GM18861 (cell line): ENCODE measurements around the gene CCM2.
"Not testable (repeated sequence)": the region's sequence is repeated elsewhere in the genome, so short reads cannot be mapped to it uniquely, and the experiment has no call there.

Experiments
- ATAC-seq: cut with Tn5 transposase; IDR thresholded peaks from one replicate; pipeline ENCODE4 v1.9.1; 2021; ENCODE audit not compliant: unreplicated experiment

The CCM2 gene

DNA sequence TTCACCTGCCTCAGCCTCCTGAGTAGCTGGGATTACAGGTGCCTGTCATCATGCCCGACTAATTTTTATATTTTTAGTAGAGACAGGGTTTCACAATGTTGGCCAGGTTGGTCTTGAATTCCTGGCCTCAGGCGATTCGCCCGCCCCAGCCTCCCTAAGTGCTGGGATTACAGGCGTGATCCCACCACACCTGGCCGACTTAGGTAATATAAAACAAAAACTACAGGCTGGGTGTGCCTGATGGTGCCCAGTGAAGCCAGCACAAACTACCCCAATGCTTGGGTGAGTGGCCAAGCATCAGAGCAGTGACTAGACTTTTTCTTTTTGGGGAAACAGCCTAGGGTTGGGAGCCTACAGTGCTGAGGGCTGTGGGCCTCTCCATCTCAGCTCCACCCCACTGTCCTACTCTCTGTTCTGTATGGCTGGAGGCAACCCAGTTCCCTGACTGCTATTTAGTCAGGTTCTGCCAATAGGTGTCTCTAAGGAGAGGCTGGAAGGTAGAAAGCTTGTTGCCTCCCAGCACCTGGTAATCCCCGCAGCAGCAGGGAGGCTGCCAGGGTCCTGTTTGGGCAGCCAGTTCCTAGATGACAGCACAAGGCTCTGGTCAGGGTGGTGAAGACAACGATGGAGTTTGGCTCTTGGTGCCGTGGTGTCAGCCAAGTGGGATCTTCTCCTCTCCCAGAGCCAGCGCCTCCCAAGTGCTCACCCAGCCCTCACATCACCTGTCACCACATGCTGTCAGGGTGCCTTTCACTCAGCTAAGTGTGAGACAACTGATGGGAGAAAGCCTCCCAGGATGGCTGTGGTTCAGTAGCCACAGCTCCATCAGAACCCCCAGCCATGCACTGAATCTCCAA is 99.2 kb downstream of the CCM2 start:
- ATAC-seq = no peak

DNA sequence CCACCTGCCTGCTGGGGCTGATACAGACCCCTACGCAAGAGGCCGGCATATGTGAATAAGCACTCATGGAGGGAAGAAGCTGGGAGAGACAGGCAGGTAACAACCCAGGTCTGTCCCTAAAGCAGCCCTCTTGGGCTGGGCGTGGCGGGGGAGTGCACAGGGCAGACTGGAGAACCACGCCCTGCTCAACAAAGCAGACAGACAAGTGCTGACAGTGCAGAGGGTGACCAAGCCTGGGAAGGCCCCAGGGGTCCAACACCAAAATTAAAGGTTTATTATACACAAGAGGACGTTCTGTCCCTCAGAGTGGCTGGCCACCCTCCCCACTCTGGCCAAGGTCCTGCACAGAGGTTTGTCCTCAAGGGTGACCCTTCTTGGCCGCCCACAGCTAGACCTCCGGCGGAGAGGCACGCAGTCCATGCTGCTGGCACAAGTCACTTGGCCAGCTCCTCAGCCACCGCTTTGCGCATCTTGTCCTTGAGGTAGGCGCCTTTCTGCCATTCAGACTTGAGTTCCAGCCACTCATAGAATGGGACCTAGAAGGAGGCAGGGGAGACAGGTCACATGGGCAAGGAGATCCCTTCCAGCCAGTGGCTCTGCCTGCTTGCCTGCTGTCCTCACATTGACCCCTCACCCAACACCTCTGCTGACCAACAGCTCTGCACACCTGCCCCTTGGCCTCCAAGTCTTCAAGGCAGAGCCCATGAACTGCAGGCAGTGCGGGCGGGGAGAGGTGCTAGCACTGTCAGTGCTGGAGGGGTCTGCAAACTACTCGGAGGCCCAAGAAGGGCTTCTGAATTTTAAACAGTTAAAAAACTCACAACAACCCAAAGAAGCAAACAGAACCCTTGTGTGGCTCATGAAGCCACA is 100.1 kb downstream of the CCM2 start:
- no peak for ATAC-seq

DNA sequence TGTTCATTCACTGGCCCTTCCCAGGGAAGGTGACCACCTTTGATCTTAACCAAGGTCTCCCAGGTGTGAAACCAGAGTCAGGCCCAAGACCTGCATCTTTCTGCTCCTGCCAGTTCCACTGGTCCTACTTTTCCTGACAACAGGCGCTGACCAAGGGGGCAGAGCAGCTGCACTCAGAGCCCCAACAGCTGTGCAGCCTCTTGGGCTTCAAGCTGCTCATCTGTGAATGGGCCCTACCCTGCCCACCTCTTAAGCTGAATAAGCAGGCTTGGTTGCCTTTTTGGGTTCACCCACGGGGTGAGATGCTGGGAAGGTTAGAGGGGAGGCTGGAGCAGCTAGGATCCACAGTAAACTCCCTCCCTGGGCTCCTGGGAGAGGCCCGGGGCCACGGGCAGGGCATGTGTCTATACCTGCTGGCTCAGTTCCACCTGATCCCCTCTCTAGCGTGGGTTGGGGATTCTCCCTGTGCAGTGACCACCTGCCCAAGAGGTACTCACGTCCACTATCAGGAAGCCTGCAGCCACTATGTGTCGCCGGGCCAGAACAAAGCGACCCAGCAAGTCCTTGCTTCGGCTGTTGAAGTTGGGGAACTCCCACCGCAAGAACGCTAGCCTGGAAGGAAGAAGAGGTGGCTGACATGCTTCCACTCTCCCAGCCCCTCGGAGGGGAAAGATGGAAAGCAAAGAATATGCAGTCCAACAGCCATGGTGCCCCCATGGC is 100.9 kb downstream of the CCM2 start:
- ATAC-seq = no peak

GRCh38 chr7:45101748-45102147 is 101.7 kb downstream of the CCM2 start:
- no peak for ATAC-seq

DNA sequence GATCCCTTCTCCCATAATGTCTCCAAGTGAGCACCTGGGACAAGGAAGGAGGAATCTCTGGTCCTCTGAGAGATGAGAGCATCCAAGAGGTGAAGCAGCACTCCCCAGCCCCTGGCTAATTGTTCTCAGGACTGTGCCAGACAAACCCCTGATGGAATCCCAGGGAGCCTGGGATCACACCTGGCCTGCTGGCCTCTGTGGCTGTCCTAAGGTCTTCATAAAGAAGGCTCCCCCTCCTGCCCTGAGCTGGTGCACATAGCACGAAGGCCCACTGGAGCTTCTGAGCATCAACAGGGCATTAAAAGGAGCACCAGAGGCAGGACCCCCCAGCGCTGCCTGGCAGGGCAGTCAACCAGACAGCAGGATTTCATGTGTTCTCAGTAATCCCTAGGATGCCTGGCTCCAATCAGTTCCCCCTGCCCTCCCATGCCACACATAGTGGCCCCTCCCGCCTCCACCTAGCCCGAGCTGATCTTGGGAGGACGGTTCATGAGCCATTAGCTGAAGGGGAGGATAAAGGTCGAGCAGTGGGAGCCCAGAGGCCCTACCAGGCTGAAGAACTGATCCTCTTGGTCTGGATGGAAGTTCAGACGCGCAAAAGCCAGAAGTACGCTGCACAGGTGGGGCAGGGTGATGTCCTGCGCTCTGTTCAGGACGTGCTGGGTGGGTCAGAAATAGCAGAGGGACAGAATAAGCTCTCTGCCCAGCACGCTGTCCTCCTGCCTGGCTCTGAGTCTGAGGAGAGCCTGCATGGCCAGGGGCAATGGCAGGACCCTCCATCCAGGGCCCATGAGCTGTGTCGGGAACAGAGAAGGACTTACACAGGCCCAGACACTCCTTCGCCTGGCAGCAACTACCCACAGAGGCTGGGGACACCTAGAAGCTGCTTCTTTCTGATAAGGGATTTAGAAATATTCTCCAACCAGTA is 103.0 kb downstream of the CCM2 start:
- ATAC-seq = no peak

DNA sequence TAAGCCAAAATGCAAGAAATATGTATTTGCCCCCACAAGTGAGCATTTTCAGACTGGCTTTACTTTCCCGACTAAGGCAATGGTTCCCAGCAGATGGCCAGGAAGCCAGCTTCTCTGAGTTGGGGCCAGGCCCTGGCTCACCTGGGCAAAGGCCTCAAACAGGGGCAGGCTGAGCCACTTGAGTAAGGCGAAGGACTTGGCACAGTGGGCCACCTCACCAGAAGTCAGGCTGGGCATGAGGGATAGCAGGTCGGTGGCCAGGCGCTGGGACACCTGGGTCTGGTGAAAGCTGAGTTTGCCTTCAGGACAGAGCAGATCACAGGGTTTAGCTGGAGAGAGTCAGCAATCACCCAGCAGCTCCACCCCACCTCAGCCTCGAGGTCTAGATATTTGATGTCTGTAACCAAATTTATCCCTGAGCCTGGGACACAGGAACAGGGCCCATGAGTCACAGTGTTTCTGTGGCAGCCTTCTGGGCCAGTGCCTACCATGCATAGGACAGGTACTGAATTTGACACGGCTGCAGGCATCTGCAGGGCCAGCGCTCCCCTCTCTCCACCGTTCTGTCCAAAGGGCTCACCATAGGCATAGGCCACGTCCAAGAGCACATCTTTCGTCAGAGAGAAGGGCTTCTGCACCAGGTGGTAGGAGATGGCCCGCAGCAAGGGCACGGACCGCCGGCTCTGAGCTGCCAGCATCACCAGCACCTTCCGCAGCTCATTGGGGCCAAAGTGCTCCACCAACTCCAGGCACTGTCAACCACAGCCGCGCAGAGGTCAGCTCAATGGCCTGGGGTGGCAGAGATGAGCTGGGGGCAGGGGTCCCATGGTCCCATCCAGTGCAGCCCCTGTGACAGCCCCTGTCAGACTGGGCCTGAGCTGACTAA is 104.2 kb downstream of the CCM2 start:
- no peak for ATAC-seq

DNA sequence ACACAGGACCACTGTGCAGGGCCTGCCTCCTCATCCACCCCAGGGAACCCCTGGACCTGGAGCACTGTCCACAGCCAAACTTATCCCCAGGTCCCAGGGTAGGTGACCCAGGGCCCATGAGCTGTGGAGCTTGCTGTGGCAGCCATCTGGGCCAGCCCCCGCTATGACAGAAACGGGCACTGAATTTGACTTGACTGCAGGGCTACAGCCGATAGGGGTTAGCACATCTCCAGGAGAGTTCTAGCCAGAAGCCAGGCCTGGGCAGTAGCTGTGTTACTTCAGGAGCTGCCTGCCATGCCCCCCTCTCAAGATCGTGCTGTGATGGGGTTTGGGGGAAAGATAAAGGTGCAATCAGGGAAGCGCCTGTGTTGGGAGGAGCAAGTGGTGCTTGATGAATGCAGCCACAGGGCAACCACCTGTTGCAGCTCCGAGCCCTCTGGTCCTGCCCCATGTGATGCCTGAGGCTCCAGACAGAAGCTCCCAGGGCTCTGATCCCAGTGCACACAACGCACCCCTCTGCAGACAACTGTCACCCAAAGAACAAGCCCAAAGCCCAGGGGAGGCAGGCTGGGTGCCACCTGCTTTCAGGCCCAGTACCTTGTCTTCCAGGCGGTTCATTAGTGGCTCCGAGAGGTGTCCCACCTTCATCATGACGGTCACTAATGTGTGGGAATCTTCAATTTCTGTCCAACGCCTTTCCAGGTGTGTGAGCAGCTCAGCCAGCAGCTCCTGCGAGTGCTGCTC is 105.0 kb downstream of the CCM2 start:
- ATAC-seq = no peak

DNA sequence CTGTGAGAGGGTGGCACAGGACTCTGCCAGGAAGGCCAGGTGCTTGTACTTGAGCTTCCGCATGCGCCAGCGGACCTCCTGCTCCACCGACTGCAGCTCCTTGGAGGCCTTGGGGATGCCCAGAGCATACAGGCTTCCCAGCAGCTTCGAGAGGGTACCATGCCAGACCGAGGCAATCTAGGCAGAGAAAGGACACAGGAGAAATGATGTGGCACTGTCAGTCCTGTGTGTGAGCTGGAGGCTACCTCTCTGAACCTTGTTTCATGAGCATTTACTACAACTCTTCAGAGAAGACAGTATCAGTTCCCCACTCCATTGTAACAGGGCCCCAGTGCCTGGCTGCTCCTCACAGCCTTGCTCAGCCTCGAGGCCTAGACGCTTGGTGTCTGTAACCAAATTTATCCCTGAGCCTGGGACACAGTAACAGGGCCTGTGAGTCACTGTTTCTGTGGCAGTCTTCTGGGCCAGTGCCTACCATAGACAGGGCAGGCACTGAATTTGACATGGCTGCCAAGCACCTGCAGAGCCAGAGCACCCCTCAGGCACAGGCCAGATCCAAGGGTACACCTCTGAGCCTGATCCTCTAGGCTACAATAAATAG is 105.7 kb downstream of the CCM2 start:
- no peak for ATAC-seq

DNA sequence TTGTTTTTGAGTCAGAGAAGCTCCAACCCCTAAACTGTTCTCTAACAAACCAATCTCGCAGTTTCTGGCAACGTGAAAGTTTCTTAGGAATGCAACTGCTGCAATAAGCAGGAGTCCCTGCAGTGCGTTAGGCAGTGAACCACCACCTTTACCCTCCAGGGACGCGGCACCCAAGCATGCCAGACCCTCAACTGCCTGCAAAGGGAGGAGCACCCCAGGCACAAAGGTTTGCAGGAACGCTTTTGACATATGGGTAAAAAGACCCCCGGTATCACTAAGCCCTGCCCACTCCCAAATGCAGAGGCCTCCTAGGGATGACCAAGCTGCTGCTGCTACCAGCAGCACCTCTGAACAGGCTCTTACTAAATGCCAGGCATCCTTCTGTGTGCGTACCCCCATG is 106.8 kb downstream of the CCM2 start:
- no peak for ATAC-seq

- ATAC-seq = no peak
These were observed 107.4 kb downstream of the CCM2 start for GRCh38 chr7:45107356-45107755.

GRCh38 chr7:45108863-45109262 is 108.9 kb downstream of the CCM2 start:
- no peak for ATAC-seq

DNA sequence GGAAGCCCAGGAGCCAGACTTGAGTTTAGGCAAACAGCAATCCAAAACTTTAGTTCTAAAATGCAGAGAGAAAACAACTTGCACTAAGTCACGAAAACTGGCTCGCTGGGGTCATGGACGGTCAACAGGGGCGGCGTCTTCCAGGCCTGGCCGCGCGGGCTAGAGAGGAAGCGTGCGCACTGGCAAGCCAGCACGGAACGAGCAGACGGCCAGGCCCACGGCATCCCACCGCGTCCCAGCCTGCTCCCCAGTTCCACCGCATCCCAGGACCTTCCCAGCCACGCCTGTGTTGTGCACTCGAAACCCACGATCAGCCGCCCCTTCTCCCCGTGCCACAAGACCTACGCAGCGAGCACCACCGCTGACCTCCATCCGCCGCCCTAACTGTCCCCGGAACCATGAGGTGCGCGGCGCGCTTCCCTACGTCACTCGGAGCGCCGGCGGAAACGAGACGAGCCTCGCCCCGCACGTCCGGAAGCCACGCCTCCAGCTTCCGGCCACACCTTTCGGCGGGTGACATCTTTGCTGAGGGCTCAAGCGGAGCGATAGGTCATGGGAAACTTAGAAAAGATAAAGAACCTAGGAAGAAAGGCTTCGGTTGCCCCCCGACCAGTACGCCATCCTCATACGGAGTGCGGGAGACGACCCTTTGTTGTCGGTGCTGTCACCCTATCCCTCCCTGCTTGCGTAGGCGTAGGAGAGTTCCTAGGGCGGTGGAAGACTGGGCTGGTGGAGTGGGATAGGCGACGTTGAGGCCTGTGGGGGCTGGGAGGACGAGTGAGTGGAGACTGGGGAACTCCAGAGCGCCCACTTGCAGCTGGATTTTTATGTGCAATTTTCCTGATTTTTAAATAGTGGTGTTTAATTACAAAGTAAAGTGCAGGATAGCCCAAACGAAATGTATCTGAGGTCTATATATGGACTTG is 111.6 kb downstream of the CCM2 start, which contains the start of gene TBRG4:
Gene TBRG4 (minus strand): TSS at position 400 of the 926 bp plus-strand sequence. CDS start 2,460 bp downstream, outside the sequence.
- ATAC-seq = peak; percentile 88

GRCh38 chr7:45112648-45113047 is 112.6 kb downstream of the CCM2 start:
- ATAC-seq = no peak

DNA sequence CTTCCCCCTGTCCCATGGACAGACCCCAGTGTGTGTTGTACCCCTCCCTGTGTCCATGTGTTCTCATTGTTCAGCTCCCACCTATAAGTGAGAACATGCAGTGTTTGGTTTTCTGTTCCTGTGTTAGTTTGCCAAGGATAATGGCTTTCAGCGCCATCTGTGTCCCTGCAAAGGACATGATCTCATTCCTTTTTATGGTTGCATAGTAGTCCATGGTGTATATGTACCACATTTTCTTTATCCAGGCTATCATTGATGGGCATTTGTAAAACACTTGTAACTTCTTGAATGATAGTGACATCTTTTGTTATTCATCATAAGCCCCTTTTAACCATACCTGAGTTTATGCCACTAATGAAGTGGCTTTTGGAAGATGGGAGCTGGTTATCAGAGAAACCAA is 114.3 kb downstream of the CCM2 start:
- ATAC-seq = not testable (repeated sequence)

DNA sequence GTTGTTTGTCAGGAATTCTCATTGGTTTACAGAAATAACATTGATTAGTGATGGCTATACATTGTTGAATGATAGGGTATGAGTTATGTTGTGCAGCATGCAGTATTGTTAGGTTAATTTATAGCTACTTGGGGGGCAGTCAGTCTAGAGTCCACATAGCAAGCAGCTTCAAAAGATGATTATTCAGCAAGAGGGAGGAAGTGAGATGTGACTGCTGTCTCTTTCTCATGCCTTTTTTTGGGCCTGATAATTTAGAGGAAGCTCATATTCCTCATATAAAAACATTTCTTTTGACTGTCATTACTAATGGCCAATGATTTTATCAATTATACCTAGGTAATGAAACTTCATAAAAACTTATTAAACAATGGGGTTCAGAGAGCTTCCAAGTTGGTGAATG is 114.9 kb downstream of the CCM2 start:
- ATAC-seq = no peak

DNA sequence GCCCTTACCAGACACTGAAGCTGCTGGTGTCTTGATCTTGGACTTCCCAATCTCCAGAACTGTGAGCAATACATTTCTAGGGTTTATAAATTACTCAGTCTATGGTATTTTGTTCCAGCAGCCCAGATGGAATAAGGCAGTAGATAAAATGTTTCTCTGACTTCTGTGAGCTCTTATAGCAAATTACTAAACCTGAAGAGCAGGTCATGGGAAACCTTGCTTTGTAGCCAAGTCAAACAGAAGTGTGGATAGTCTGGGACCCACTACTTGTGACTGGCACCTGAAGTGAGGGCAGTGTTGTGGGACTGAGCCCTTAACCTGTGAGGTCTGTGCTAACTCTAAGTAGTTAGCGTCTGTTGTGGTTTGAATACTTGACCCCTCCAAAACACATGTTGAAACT is 116.0 kb downstream of the CCM2 start:
- ATAC-seq = no peak

DNA sequence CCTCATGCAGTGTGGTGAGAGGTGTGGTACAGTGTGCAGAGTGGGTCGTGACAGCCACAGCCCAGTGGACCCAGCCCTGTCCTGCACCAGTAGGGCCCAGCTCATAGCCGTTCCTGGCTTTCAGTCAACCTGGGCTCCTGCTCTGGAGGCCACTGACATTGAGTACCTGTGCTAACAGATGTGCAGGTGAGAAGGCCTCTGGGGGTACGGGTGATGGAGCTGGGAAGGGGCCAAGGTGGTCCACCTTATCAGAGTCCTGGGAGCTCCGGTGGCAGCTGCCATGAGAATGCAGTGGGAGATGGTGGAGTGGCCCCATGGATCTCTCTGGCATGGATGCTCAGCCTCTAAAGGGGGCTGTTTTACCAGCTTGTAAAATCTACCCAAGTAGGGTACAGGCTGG is 117.6 kb downstream of the CCM2 start:
- no peak for ATAC-seq
